GM21360 (cell line): Measurements from ENCODE around the gene LSG1.
"Not testable (repeated sequence)": the region's sequence is repeated elsewhere in the genome, so short reads cannot be mapped to it uniquely, and the experiment has no call there.

Source experiments
- ATAC-seq: cut with Tn5 transposase; IDR thresholded peaks from one replicate; pipeline ENCODE4 v1.9.1; 2021; ENCODE audit warnings: mild to moderate bottlenecking, moderate library complexity; ENCODE audit not compliant: unreplicated experiment

The LSG1 gene

DNA sequence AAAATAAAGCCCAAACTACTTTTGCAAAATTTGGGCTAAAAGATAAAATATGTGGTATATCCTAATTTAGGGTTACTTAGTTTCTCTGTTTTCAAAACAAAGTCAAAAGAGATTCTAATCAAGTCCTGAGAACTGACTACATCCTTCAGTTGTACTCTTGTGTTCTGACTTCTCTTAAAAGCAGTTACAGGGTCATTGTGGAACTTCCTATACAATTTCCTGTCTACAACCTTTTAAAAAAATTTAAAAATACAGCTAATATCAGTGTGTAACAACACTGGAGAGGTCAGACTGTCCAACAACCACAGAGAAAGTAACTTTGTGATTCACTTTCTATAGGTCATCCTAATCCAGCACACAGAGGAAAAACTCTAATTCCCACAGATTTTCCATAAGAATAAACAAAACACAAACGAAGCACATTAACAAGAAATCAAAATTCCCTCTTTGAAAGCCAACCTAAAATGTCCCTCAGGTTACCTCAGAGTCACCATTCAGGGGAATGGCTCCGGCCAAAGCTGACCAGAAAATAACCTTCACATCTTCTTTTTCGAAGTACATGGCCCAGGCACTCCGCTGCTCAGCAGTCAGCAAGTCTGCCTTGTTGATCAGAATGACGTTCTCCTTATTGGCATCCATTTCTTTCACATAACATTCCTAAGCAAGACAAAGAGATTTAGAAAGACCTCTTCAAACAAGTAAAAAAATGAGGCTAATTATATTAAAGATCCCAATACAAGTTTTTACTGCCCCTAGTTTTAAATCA is 13.3 kb downstream of the LSG1 start:
- ATAC-seq = no peak

GRCh38 chr3:194657439-194657838 is 14.6 kb downstream of the LSG1 start:
- ATAC-seq = no peak

GRCh38 chr3:194654443-194654842 is 17.5 kb downstream of the LSG1 start:
- ATAC-seq = no peak

GRCh38 chr3:194647747-194648146 is 24.2 kb downstream of the LSG1 start:
- no peak for ATAC-seq

DNA sequence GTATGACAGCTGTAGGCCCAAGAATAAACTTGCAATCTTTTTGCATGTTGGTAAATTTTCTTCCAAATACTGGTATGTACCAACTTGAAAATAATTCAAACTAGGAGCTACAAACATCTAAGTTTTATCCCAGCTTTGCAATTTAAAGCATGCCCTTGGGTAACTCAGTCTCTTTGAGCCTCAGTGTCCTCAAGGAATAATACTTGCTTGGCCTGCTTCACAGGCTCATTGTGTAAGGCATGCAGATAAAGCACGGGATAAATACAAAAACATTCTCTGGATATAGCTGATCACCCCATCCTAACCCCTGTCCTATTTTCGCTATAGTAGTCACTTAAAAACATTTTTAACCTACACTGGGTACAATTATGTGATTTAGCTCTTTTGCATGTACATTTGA is 29.2 kb downstream of the LSG1 start:
- ATAC-seq = no peak

- no peak for ATAC-seq
These were observed 31.2 kb downstream of the LSG1 start for GRCh38 chr3:194640829-194641228.

GRCh38 chr3:194638991-194639605 is 32.9 kb downstream of the LSG1 start:
- no peak for ATAC-seq

GRCh38 chr3:194637541-194638400 is 34.2 kb downstream of the LSG1 start:
- no peak for ATAC-seq

DNA sequence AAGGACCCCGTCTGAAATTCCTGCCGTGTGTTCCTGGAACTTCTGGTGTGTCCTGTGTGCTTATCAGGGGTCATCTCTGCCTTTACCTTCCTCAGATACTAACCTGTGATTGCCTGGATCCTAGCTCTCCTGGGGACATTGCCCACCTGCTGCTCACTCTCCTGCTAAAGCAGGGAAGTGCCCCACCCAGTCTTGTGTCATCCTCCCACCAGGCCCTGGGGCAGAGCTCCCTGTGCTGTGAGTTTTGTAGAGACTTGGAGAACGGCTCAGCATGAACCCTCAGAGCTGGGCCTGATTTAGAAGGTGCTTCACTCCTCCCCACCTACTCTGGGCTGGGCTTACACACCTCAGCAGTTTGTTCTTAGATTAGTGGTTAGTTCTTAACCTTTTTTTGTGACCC is 34.9 kb downstream of the LSG1 start:
- no peak for ATAC-seq

DNA sequence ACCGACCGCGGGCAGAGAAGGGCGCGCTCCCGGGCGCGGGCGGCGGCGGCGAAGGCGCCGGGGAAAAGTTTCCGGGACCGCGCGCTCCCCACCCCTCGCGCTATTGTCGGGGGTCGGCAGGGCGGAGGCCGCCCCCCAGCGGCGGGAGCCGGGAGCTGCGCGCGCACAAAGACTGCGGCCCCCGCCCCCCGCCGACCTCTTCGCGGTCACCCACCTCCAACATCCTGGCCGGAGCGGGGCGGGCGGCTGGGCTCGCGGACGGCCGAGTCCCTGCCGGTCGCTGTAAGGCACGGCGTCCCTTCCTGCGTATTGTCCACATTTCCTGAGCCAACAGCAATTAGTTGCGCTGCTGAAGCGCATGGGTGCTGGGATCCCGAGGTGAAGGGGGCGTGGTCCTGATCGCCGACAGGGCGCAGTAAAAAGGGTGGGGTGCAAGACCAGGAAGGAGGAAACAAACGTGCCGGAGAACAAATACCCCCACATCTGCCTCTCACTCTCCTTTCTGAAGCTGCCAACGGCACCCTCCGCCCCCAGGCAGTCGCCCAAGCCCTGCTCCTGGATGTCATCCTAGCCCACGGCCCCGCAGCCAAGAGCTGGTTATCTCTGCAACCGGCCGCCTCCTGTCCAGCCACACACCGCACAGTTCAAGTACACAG is 38.5 kb downstream of the LSG1 start, which contains the start of gene TMEM44:
TSS of gene TMEM44 (minus strand) at position 71 of the 656 bp plus-strand sequence. CDS start 204 bp downstream, outside the sequence.
- ATAC-seq = peak; percentile 73

- peak; percentile 47 for ATAC-seq
These were observed 39.1 kb downstream of the LSG1 start for GRCh38 chr3:194632809-194633348.

GRCh38 chr3:194632226-194632808 is 39.7 kb downstream of the LSG1 start:
- ATAC-seq = no peak

DNA sequence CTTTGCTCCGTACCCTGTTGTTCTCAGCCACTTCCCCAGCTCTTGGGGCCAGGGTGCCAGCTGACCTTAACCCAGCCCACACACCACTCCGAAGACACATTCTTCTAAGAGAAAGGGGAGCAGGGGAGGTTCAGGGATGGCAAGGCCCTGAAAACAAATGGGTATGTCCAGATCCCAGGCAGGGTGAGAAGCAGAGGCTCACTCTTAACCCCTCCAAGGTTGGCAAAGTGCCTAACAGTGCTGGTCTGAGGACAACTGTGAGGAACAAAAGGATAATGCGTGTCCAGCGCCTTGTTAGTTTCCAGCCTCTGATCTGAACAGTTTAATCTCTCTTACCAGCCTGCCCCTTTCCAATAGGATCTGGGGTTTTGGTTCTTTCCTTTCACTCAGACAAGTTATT is 40.3 kb downstream of the LSG1 start:
- ATAC-seq = no peak

DNA sequence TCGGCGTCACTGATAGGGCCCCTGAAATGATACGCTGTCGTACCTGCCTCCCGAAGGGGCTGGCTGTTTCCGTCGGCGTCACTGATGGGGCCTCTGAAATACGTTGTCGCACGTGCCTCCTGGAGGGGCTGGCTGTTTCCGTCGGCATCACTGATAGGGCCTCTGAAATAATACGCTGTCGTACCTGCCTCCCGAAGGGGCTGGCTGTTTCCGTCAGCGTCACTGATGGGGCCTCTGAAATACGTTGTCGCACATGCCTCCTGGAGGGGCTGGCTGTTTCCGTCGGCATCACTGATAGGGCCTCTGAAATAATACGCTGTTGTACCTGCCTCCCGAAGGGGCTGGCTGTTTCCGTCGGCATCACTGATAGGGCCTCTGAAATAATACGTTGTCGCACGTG is 41.3 kb downstream of the LSG1 start:
- not testable (repeated sequence) for ATAC-seq

DNA sequence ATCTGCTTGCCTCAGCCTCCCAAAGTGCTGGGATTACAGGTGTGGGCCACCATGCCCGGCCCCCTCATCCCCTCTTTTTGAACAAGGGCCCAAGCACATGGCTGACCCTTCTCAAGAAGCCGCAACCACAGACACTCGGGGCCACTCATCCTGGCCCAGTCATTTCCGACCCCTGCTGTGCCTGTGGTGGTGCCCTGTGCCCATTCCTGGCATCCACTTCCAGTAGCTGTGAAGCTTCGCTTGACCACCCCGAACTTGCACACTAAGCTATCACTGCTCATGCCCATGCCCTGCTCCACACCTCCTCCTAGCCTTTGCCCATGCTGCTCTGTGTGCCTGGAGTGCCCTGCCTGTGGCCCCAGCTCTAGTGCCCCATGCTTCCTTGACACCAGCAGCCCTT is 47.0 kb downstream of the LSG1 start:
- no peak for ATAC-seq

DNA sequence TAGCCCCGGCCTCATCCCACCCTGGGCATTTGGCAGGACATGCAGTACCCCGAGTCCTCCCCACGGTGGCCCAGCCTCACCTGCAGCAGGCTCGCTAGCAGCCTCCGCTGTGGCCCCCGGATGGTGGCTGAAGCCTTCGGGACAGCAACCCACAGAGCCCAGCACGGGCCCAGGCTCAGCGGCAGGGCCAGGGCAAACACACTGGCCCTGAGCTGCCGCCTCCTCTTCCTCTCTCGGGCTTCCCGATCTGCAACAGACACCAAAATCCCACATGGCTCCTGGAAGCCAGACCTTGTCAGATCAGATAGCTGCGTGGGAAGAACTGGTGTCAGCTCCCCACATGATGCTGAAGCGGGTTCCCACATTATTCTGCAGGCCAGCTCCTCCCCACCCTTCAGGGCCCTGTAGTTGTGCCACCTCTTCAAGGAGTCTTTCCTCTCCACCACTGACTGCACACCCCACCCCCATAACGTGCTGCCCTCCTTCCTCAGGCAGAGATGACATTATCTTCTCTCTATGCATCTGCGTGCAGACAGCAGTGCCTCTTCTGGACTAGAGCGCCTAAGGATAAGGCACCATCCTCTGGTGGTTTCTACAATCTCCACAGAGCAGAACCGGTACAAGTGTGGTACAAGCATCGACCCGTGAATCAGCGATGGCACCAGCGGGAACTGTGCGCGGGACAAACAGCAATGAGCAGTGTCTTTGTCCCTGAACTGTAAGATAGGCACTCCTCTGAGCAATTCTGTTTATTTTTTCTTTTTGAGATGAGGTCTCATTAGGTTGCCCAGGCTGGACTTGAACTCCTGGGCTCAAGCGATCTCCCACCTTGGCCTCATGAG is 48.3 kb downstream of the LSG1 start:
- no peak for ATAC-seq

- ATAC-seq = no peak
These were observed 49.2 kb downstream of the LSG1 start for GRCh38 chr3:194622621-194623340.

GRCh38 chr3:194621947-194622346 is 50.0 kb downstream of the LSG1 start:
- ATAC-seq = no peak

- no peak for ATAC-seq
These were observed 51.8 kb downstream of the LSG1 start for GRCh38 chr3:194620196-194620595.
